SJCRH30 (cell line): ENCODE measurements around the gene KIAA0825. TPM values are rescaled to one million over a fixed set of nuclear protein-coding genes. Genes with fewer than 3 reads are reported as not detected.

Experiments
- DNase-seq, 2 experiments: peaks; one replicate each; pipeline ENCODE4 v3.0.0-alpha.2; 2015 to 2020
- H3K27ac ChIP-seq: fragments of 250-450 bp; sonication (Bioruptor Pico); 2 replicates; pipeline ENCODE4 v1.5.1; 2020; ENCODE audit warnings: mild to moderate bottlenecking, moderate library complexity
- H3K27me3 ChIP-seq: fragments of 250-450 bp; sonication (Bioruptor Pico); 2 replicates; pipeline ENCODE4 v1.5.1; 2020; ENCODE audit warnings: mild to moderate bottlenecking, moderate library complexity
- H3K36me3 ChIP-seq: fragments of 250-450 bp; sonication (Bioruptor Pico); 2 replicates; pipeline ENCODE4 v1.5.1; 2020; ENCODE audit warnings: mild to moderate bottlenecking, moderate library complexity
- H3K4me1 ChIP-seq: fragments of 250-450 bp; sonication (Bioruptor Pico); 2 replicates; pipeline ENCODE4 v1.5.1; 2020; ENCODE audit warnings: mild to moderate bottlenecking, moderate library complexity
- H3K4me3 ChIP-seq: fragments of 250-450 bp; sonication (Bioruptor Pico); 2 replicates; pipeline ENCODE4 v1.5.1; 2020; ENCODE audit warnings: mild to moderate bottlenecking, moderate library complexity
- H3K9me3 ChIP-seq: fragments of 250-450 bp; sonication (Bioruptor Pico); replicated peaks from 2 replicates; pipeline ENCODE4 v1.5.1; 2020; ENCODE audit warnings: mild to moderate bottlenecking, moderate library complexity
- total RNA-seq: library from RNA; depleted of rRNA; stranded (reverse); fragments of >200 nt; shearing (Covaris generic); gene quantifications from 2 replicates; pipeline ENCODE4 v1.2.3, GENCODE V29; 2014; rRNA removed

Gene KIAA0825
- total RNA-seq = 3.0 and 3.1 TPM in 2 replicates

DNA sequence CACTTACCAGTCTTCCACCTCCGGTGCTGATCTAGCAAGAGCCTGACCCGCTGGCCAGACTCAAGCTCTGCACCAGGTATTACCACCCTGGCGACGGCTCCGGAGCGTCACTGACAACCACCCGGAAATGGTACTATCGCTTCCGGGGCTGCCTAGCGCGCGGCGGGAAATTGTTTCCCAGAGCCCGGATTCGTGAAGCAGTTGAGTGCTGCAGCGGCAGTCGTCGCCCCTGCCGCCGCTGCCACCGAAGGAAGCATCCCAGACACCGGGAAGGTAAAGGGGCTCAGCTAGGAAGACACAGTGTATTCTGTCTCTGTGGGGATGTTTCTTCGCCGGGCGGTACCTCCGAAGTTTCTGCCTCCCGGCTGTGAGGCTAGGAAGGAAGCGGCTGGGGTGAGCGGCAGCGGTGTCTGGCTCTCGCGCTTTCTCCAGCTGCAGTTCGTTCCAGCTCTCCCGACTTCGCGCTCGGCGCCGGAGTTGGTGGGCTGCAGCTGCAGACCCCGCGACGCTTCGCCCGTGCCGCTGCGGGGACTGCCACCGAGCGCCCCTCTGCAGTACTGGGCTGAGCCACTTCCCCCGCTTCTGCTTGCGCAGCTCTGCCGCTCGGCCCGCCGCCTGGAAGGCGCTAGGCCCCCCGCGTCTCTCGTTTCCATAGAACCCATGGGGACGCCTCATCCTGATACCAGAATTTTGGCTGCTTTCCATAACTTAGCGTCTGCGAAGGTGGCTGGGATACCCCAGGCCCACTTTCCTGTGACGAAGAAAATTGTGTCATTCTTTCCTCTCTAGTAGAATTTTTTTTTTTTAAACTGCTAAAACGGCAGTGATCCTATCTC is at the start of gene KIAA0825, which contains the start of gene SLF1:
KIAA0825 (minus strand) TSS at position 112 of the 836 bp plus-strand sequence. CDS start 81,478 bp downstream, outside the sequence.
SLF1 (plus strand) TSS at position 177 of the 836 bp plus-strand sequence. CDS start 10,142 bp downstream, outside the sequence.
- H3K27me3 ChIP-seq = no peaks in the 10 kb centered on the region
- peaks cover 18% of the 10 kb centered on the region for H3K4me1 ChIP-seq
- H3K27ac ChIP-seq = peak within 1 kb of the TSS; percentile 75
- H3K9me3 ChIP-seq = no peaks in the 10 kb centered on the region
- no peaks in the 10 kb centered on the region for H3K36me3 ChIP-seq
- DNase-seq = peak; percentile 91 to 93
- H3K4me3 ChIP-seq = peak within 1 kb of the TSS; percentile 88

GRCh38 chr5:94667937-94668336 is 49.5 kb upstream of the KIAA0825 start:
- Histone ChIP-seq H3K27ac (no peak overlapping the region), H3K27me3 (no peaks in the 10 kb centered on the region), H3K4me3 (no peak overlapping the region), H3K36me3 (peaks cover 50% of the 10 kb centered on the region), H3K9me3 (no peaks in the 10 kb centered on the region), H3K4me1 (no peaks in the 10 kb centered on the region)
- DNase-seq = no peak

DNA sequence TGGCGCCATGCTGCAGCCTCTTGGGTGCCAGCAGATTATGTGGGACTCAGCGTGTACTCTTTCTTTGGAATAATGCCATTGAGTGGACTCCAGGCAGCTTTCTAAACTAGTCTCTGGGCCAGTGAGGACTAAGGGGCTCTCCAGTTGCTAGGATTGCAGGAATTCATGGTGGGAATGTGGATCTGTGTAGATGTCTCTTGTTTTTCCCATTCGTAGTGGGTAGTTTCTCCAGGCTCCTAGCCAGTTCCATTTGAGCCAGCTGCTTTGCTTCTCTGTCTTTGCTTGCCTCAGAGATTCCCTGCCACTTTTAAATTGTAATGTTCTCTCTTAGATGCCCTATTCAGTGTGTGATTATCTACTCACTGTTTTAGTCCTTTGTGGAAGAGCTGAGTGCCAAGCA is 42.7 kb upstream of the KIAA0825 start:
- Histone ChIP-seq H3K9me3 (peaks cover 9% of the 10 kb centered on the region), H3K27ac (no peak overlapping the region), H3K27me3 (no peaks in the 10 kb centered on the region), H3K4me1 (no peaks in the 10 kb centered on the region), H3K36me3 (peaks cover 42% of the 10 kb centered on the region), H3K4me3 (no peak overlapping the region)
- DNase-seq = no peak

DNA sequence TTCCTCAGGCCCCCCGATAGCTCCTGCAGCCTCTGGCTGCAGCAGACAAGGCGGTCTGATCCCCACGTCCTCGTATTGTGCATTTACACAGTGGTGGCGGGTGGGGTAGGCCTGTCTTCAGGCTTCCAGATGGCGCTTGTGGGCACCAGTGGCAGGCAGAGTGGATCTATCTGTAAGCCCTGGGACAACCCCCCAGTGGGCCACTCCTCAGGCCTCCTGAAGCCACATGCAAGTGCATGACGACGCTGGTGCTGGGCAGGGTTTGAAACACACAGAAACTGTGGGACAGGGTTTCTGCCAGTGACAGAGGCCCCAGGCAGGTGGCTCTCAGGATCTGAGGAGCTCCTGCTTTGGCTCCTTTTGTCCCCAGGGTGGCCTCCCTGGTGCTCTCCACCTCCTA is 42.1 kb upstream of the KIAA0825 start:
- Histone ChIP-seq H3K36me3 (peaks cover 43% of the 10 kb centered on the region), H3K27ac (no peak overlapping the region), H3K27me3 (no peaks in the 10 kb centered on the region), H3K4me3 (no peak overlapping the region), H3K9me3 (peaks cover 13% of the 10 kb centered on the region), H3K4me1 (no peaks in the 10 kb centered on the region)
- no peak for DNase-seq

DNA sequence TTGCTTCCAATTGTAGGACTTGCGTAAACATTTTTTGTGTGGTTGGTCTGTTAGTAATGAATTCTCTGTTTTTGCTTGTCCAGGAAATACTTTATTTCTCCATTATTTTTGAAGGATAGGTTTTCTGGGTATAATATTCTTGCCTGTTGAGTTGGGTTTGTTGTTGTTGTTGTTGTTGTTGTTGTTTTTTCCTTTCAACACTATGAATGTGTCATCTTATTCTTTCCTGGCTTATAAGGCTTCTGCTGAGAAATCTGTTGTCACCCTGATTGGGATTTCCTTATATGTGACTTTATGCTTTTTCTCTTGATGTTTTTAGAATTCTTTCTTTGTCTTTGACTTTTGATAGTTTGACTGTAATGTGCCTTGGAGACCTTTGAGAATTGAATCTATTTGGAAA is 39.9 kb upstream of the KIAA0825 start:
- no peak overlapping the region for H3K4me3 ChIP-seq
- peaks cover 48% of the 10 kb centered on the region for H3K36me3 ChIP-seq
- no peak for DNase-seq
- H3K4me1 ChIP-seq = no peaks in the 10 kb centered on the region
- no peaks in the 10 kb centered on the region for H3K27me3 ChIP-seq
- H3K9me3 ChIP-seq = peaks cover 13% of the 10 kb centered on the region
- H3K27ac ChIP-seq = no peak overlapping the region

DNA sequence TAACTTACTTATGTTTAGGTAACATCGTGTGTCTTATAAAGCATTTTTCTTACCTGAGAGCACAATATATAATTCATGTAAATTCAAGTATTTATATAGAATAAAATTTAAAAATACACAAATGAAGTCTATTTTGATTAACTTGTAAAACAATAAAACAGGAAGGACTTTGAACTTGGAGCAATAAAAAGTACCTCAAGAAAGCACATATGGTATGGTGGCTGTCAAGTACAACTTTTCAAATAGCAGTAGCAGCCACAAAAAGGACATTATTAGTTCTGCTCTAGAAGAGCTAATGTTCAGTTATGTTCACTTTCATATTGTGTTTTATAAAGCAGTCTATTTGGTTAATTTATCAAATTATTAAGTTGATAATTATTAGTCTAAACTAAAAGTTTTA is 31.5 kb upstream of the KIAA0825 start:
- no peaks in the 10 kb centered on the region for H3K4me1 ChIP-seq
- no peak for DNase-seq
- H3K27ac ChIP-seq = no peak overlapping the region
- no peaks in the 10 kb centered on the region for H3K9me3 ChIP-seq
- H3K27me3 ChIP-seq = no peaks in the 10 kb centered on the region
- H3K4me3 ChIP-seq = no peak overlapping the region
- H3K36me3 ChIP-seq = peaks cover 46% of the 10 kb centered on the region

- no peaks in the 10 kb centered on the region for H3K9me3 ChIP-seq
- DNase-seq = no peak
- H3K4me3 ChIP-seq = no peak overlapping the region
- H3K36me3 ChIP-seq = peaks cover 31% of the 10 kb centered on the region
- H3K27ac ChIP-seq = no peak overlapping the region
- no peaks in the 10 kb centered on the region for H3K4me1 ChIP-seq
- no peaks in the 10 kb centered on the region for H3K27me3 ChIP-seq
These were observed 28.4 kb upstream of the KIAA0825 start for GRCh38 chr5:94646758-94647157.

GRCh38 chr5:94645053-94645452 is 26.6 kb upstream of the KIAA0825 start:
- Histone ChIP-seq H3K27ac (no peak overlapping the region), H3K36me3 (peaks cover 35% of the 10 kb centered on the region), H3K4me3 (no peak overlapping the region), H3K4me1 (no peaks in the 10 kb centered on the region), H3K9me3 (0 out of 2 replicates have a peak, but pooled peaks cover 4% of the 10 kb centered on the region), H3K27me3 (no peaks in the 10 kb centered on the region)
- DNase-seq = no peak

- H3K4me3 ChIP-seq = no peak overlapping the region
- H3K27ac ChIP-seq = no peak overlapping the region
- no peaks in the 10 kb centered on the region for H3K4me1 ChIP-seq
- no peaks in the 10 kb centered on the region for H3K27me3 ChIP-seq
- DNase-seq = peak in 1 of 2 experiments; percentile 8
- peaks cover 35% of the 10 kb centered on the region for H3K36me3 ChIP-seq
- peaks cover 17% of the 10 kb centered on the region for H3K9me3 ChIP-seq
These were observed 21.8 kb upstream of the KIAA0825 start for GRCh38 chr5:94640176-94640575.

GRCh38 chr5:94632024-94632423 is 13.6 kb upstream of the KIAA0825 start:
- peaks cover 66% of the 10 kb centered on the region for H3K36me3 ChIP-seq
- H3K9me3 ChIP-seq = peaks cover 9% of the 10 kb centered on the region
- H3K4me3 ChIP-seq = no peak overlapping the region
- H3K4me1 ChIP-seq = no peaks in the 10 kb centered on the region
- H3K27ac ChIP-seq = no peak overlapping the region
- H3K27me3 ChIP-seq = no peaks in the 10 kb centered on the region
- no peak for DNase-seq

DNA sequence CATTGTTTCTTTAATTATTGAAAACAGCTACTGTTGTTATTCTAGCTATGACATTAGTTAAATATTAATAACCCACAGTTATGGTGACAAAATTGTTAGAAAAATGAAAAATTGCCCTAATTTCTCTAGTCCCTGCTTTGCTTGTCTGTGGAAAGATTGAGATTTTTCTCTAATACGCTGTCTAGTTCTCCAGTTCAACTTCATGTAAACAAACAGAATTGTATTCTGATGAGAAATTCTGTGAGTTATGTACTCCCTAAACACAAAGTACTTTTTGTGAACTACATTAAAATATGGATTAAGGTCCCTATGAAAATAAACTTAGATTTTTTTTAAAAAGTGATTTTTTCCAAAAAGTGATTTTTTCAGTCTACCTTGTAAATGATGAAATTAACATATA is 8.8 kb upstream of the KIAA0825 start:
- H3K36me3 ChIP-seq = peaks cover 41% of the 10 kb centered on the region
- no peak for DNase-seq
- no peak overlapping the region for H3K4me3 ChIP-seq
- no peaks in the 10 kb centered on the region; the same call in none of the 2 replicates for H3K9me3 ChIP-seq
- H3K27me3 ChIP-seq = no peaks in the 10 kb centered on the region
- H3K27ac ChIP-seq = no peak overlapping the region
- H3K4me1 ChIP-seq = peaks cover 5% of the 10 kb centered on the region; the same call in 1 of the 2 replicates

DNA sequence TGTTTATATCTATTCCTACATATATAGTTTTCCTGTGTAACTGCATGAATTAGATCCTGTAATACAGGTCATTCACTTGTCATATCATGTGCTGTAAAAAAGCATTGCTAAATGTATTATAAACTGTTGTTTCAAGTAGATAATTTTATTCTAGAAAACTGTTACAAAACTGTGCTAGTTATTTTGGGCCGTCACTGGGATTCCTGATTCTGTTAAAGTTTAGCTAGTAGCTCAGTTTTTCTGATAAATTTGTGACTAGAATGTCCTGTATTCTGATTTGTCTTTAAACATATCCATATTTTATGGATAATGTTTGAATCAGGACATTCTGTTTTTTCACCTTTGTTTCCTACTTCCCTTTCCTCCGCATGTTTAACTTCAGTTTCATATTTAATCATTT is 5.5 kb upstream of the KIAA0825 start:
- Histone ChIP-seq H3K4me1 (peaks cover 15% of the 10 kb centered on the region), H3K27me3 (no peaks in the 10 kb centered on the region), H3K36me3 (peaks cover 12% of the 10 kb centered on the region), H3K4me3 (no peak overlapping the region), H3K27ac (no peak overlapping the region), H3K9me3 (no peaks in the 10 kb centered on the region; the same call in 1 of the 2 replicates)
- no peak for DNase-seq

GRCh38 chr5:94623011-94623410 is 4.6 kb upstream of the KIAA0825 start:
- peaks cover 4% of the 10 kb centered on the region; the same call in 1 of the 2 replicates for H3K36me3 ChIP-seq
- peaks cover 15% of the 10 kb centered on the region for H3K4me1 ChIP-seq
- H3K27me3 ChIP-seq = no peaks in the 10 kb centered on the region
- no peak overlapping the region for H3K4me3 ChIP-seq
- no peaks in the 10 kb centered on the region; the same call in 1 of the 2 replicates for H3K9me3 ChIP-seq
- DNase-seq = peak in 1 of 2 experiments; percentile 27
- H3K27ac ChIP-seq = no peak overlapping the region

DNA sequence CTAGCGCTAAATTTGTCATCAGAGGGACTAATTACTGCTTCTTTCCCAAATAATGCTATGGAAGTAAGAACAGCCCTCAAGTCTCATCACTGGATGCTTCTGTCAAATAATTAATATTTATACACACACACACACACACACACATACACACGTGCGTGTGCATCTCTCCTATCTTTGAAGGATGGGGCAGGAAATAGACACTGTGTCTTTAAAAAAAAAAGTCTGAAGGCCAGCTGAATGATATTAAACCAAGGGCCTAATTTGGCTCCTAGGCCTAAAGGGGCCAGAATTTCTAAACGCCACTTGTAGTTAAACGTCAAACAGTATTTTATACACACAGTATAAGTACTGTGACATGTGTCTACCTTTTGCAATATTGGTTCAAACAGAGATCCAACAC is 3.4 kb upstream of the KIAA0825 start:
- peaks cover 4% of the 10 kb centered on the region; the same call in 1 of the 2 replicates for H3K36me3 ChIP-seq
- H3K9me3 ChIP-seq = no peaks in the 10 kb centered on the region; the same call in 1 of the 2 replicates
- no peaks in the 10 kb centered on the region for H3K27me3 ChIP-seq
- no peak overlapping the region for H3K4me3 ChIP-seq
- DNase-seq = no peak
- H3K27ac ChIP-seq = no peak overlapping the region
- H3K4me1 ChIP-seq = peaks cover 15% of the 10 kb centered on the region

- no peak for DNase-seq
- H3K27ac ChIP-seq = no peak overlapping the region
- peaks cover 18% of the 10 kb centered on the region for H3K4me1 ChIP-seq
- H3K36me3 ChIP-seq = no peaks in the 10 kb centered on the region
- no peaks in the 10 kb centered on the region for H3K27me3 ChIP-seq
- no peaks in the 10 kb centered on the region for H3K9me3 ChIP-seq
- no peak overlapping the region for H3K4me3 ChIP-seq
These were observed 1.9 kb upstream of the KIAA0825 start for GRCh38 chr5:94620256-94620655.
